Stimulated activated naive B cell treated with anti-CD40 and anti-IgM and Interleukin-4, amounts not matched to agents 10 μg/mL and 1 μg/mL and 100 μg/mL, for 72 hours (primary cell): ENCODE results near the gene SKAP1.

Source experiments
- ATAC-seq, 2 donors: fragments of 150-1000 bp; cut with Tn5 transposase; replicated peaks; 2 replicates each; pipeline ENCODE4 v1.10.0; 2021; ENCODE audit warnings: moderate library complexity in 1 of 2
- DNase-seq: peaks from one replicate; pipeline ENCODE4 v3.0.0; 2021
- H3K27ac Mint-ChIP-seq: one replicate; pipeline ENCODE4 v1.8.0; 2022; ENCODE audit warnings: mild to moderate bottlenecking, mixed read lengths
- H3K27me3 Mint-ChIP-seq, 2 donors: one replicate each; pipeline ENCODE4 v1.8.0; 2022; ENCODE audit warnings: mixed read lengths in 2 of 2
- H3K36me3 Mint-ChIP-seq, 2 donors: one replicate each; pipeline ENCODE4 v1.8.0; 2022; ENCODE audit warnings: mixed read lengths in 2 of 2, mild to moderate bottlenecking in 1 of 2
- H3K4me1 Mint-ChIP-seq, 2 donors: one replicate each; pipeline ENCODE4 v1.8.0; 2022; ENCODE audit warnings: mixed read lengths in 2 of 2, mild to moderate bottlenecking in 1 of 2
- H3K4me3 Mint-ChIP-seq, 2 donors: one replicate each; pipeline ENCODE4 v1.8.0; 2022; ENCODE audit warnings: mild to moderate bottlenecking in 2 of 2, mixed read lengths in 2 of 2, moderate library complexity in 1 of 2
- H3K9me3 Mint-ChIP-seq, 2 donors: one replicate each; pipeline ENCODE4 v1.8.0; 2022; ENCODE audit warnings: mixed read lengths in 2 of 2, mild to moderate bottlenecking in 1 of 2

SKAP1 gene

DNA sequence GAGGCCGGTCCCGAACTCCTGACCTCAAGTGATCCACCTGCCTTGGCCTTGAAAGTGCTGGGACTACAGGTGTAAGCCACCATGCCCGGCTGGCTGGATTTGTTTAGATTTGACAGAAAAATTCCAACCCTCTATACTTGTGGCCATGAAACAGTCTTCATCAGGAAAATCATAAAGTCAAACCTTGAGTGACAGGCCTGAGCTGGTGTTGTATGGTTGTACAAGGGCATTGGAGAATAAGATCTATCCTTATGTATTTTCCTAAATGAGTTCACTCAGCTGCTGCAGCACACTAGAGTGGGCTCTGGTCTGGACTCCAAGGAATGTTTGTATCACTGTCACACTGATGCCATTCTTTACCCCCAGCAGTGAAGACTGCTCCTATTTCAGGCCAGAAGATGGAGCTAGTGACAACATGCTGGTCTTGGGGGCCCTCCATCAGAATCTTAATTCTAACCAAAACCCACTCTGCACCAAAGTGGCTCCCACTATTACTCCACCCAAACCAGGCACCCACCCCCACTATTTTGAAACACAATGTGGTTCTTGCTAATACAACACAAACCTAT lies 295.0 kb downstream of the SKAP1 start:
- DNase-seq = no peak
- H3K4me1 Mint-ChIP-seq = peaks cover 6 to 10% of the 10 kb centered on the region in 2 donors
- no peak overlapping the region for H3K4me3 Mint-ChIP-seq
- H3K36me3 Mint-ChIP-seq = peaks cover 9 to 20% of the 10 kb centered on the region in 2 donors
- H3K27ac Mint-ChIP-seq = no peak overlapping the region
- H3K9me3 Mint-ChIP-seq = no peaks in the 10 kb centered on the region
- H3K27me3 Mint-ChIP-seq = no peaks in the 10 kb centered on the region
- no peak for ATAC-seq

DNA sequence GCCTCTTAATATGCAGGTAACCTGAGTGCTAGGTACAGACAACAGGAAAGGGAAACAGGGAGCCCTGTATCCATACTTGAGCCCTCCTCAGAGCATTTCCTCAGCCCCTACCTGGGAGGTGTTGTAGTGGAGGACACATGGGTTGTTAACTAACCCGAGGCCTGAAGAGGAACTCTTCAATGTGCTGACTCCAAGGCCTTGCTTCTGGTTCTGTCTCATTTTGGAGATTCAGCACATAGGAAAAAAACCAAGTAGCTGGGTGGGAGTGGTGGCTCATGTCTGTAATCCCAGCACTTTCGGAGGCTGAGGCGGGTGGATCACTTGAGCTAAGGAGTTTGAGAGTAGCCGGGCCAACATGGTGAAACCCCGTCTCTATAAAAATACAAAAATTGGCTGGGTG lies 297.6 kb downstream of the SKAP1 start:
- H3K27ac Mint-ChIP-seq = no peak overlapping the region
- no peak overlapping the region for H3K4me3 Mint-ChIP-seq
- no peak for ATAC-seq
- H3K27me3 Mint-ChIP-seq = no peaks in the 10 kb centered on the region
- H3K4me1 Mint-ChIP-seq = peaks cover 0 to 6% of the 10 kb centered on the region in 2 donors
- peaks cover 2 to 12% of the 10 kb centered on the region in 2 donors for H3K36me3 Mint-ChIP-seq
- H3K9me3 Mint-ChIP-seq = no peaks in the 10 kb centered on the region
- no peak for DNase-seq

DNA sequence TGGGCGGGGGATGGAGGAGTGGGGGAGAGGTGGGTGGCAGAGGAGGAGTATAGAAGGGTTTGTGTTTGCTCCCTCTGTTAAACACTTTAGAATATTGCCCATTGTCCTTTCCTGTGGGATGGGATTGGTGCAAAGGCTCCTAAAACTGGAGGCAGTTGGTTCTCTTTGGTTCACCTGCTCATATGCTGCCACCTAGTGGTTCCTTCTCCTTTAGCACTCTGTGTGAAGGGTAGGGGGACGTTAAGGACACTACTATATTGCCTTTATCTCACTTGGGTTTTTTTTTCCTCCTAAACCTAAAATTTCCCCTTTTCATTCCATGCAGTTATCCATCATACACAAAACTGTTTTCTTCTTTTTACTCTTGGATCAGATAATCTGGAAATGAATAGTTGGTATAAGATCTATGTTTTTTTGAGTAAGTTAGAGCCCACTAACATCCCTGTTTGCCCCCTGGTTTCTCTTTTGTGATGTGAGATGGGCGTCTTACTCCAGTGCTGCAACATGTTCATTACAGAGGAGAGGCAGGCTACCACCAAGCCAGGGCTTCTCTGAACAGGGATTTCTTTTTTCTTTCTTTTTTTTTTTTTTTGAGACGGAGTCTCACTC lies 298.7 kb downstream of the SKAP1 start:
- H3K27ac Mint-ChIP-seq = no peak overlapping the region
- H3K27me3 Mint-ChIP-seq = no peaks in the 10 kb centered on the region
- H3K4me1 Mint-ChIP-seq = peaks cover 0 to 8% of the 10 kb centered on the region in 2 donors
- H3K9me3 Mint-ChIP-seq = no peaks in the 10 kb centered on the region
- peaks cover 6 to 20% of the 10 kb centered on the region in 2 donors for H3K36me3 Mint-ChIP-seq
- H3K4me3 Mint-ChIP-seq = no peak overlapping the region
- DNase-seq (peak; percentile 41), ATAC-seq (peak; percentile 78 to 79)

DNA sequence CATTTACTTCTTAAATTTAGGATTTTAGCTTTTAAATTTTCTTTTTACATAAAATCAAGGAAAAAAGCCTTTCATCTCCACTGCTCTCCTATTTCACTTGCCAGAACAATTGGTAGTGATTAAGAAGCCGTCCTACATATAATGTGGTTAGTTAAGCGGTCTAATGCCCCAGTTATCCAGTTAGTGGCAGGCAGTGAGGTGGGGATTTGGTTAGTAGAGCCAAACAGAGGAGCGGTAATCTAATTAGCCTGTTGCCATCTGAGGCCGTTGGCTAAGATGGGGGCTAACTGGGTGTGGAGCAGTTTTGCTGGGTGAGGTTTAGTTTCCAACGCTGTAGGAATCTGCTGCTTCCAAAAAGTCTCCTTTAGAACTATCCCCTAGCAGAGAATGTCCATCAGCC lies 300.0 kb downstream of the SKAP1 start:
- Mint-ChIP-seq H3K4me1 (peaks cover 0 to 14% of the 10 kb centered on the region in 2 donors), H3K4me3 (no peak overlapping the region), H3K27me3 (no peaks in the 10 kb centered on the region), H3K9me3 (no peaks in the 10 kb centered on the region), H3K27ac (no peak overlapping the region), H3K36me3 (peaks cover 8 to 32% of the 10 kb centered on the region in 2 donors)
- ATAC-seq = no peak
- DNase-seq = no peak

DNA sequence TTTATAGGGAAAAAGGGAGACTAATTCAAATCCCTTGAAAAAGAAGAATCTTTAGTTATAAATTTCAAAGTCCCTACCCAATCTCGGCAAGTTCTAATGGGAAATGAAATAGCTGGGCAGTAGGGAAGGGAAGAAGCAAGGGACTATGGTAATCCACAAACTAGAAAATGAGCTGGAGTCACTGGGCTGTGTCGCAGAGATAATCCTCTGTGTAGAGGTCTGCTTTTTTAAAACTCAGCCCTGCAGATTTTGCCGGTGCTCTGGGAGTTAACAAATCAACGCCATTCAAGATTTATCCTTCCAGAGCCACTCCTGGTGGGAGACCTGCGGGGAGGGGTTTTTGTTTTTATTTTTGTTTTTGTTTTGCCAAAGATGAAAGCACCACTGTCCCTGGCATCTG lies 301.6 kb downstream of the SKAP1 start:
- Mint-ChIP-seq H3K9me3 (no peaks in the 10 kb centered on the region), H3K36me3 (peaks cover 11 to 41% of the 10 kb centered on the region in 2 donors), H3K27me3 (no peaks in the 10 kb centered on the region), H3K4me1 (peaks cover under 1 to 14% of the 10 kb centered on the region in 2 donors), H3K4me3 (no peak overlapping the region), H3K27ac (no peak overlapping the region)
- DNase-seq (no peak), ATAC-seq (no peak)

DNA sequence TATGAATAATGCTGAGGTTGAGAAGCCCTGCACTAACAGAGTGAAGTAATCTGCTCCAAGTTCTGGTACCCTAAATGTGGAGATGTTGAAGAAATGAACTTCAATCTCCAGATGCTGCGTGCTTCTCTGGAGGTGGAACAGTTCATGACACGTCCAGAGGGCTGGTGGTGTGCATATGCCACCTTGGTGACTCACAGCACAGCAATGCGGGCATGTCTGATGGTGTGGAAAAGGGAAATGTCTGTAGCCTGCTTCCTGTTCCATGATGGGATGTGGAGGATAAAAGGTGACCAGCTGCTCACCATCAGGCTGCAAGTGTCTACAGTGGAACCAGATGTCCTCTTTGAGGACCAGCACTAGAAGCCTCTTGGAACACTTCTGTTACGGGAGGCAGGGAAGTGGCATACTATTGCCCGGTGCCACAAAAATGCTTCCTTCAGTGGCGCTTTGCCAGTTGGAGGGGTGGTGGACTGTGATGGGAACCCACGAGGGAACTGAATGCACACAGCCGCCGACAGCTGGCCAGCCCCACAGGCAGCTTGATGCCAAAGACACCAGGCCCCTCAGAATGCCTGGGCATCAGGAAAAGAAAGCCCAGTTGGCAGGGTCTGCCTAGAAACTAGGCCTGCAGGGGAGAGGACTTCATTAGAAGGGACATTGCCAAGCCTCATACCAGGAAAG lies 302.5 kb downstream of the SKAP1 start:
- H3K27me3 Mint-ChIP-seq = no peaks in the 10 kb centered on the region
- H3K9me3 Mint-ChIP-seq = no peaks in the 10 kb centered on the region
- DNase-seq (no peak), ATAC-seq (peak; percentile 19 to 40)
- H3K4me1 Mint-ChIP-seq = peaks cover 8 to 14% of the 10 kb centered on the region in 2 donors
- peaks cover 16 to 47% of the 10 kb centered on the region in 2 donors for H3K36me3 Mint-ChIP-seq
- no peak overlapping the region for H3K4me3 Mint-ChIP-seq
- H3K27ac Mint-ChIP-seq = peak overlapping the region; percentile 83

DNA sequence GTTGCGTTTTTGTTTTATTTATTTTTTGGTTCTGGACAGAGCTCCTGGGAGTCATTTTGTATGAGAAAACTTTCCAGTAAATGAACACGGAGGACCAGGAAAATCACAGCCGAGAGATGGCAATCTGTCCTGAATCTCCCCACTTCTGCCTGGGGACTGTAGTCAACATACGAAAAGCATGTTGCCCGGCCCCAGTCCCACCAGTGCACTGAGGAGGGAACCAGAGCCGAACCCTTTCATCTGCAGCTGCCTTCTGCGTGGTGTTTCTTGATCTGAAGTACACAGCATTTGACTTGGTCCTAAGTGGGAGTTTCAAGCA lies 303.5 kb downstream of the SKAP1 start:
- no peak for ATAC-seq
- peaks cover 15 to 16% of the 10 kb centered on the region in 2 donors for H3K4me1 Mint-ChIP-seq
- no peaks in the 10 kb centered on the region for H3K9me3 Mint-ChIP-seq
- no peak for DNase-seq
- peak overlapping the region; percentile 62 for H3K27ac Mint-ChIP-seq
- no peaks in the 10 kb centered on the region for H3K27me3 Mint-ChIP-seq
- peaks cover 18 to 51% of the 10 kb centered on the region in 2 donors for H3K36me3 Mint-ChIP-seq
- no peak overlapping the region for H3K4me3 Mint-ChIP-seq

DNA sequence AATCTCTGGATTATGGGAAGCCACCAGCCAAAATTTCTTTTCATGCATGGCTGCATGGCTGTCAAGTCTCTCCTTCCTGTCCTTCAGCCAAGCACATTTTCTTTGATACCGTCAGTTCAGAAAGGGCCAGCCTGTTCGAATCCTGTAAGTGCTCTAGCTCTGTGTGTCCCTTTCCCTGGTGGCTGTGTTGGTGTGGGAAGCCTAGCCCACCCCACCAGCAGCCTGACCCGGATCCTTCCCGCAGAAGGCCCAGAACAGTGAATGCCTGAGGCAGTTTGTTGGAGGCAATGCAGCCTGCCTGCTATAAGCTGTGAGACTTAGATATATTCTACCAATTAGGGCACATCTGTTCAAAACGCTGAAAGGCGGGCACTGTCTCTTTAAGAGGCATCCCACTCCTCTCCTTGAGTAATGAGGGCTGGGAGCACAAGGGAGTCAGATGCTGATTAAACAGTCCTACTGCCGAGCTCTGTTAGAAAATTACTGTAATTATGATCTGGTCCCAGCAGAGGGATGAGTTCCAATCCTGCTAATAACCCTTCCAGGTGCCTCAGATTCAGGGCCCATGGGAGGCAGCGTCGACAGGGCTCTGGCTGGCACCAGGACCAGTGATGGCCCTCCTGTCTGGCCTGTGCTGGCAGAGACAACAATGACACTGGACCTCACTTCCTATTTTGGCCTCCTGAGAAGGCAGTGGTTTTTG lies 304.0 kb downstream of the SKAP1 start:
- no peak overlapping the region for H3K4me3 Mint-ChIP-seq

DNA sequence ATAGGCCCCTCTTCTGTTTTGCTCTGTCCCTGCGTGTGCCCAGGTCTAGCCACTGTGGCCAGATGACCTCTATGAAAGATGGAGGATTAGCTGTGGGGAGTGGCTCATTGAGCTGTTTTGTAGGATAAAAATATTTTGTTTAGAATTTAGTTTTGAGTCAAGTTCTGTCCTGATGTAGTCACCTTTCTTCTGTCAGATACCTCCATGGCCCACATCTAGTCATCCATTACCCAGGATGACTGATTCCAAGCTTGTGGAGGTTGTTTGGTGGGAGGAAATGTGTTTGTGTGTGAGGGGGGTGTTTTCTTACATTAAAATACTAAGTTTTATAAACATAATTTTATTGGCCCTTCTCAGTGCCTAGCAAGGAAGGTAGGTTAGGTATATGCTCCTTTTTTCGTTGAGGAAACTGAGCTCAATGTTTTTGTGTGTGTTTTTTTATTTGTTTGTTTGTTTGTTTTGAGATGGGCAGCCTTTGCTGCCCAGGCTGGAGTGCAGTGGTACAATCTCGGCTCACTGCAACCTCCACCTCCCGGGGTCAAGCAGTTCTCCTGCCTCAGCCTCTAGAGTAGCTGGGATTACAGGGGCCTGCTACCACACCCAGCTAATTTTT lies 306.1 kb downstream of the SKAP1 start:
- Mint-ChIP-seq H3K36me3 (peaks cover 32 to 57% of the 10 kb centered on the region in 2 donors), H3K4me1 (peaks cover 12 to 27% of the 10 kb centered on the region in 2 donors), H3K27me3 (no peaks in the 10 kb centered on the region), H3K27ac (no peak overlapping the region), H3K9me3 (no peaks in the 10 kb centered on the region), H3K4me3 (no peak overlapping the region)
- no peak for DNase-seq
- ATAC-seq = no peak

More for the DNA sequence above, 304.0 kb downstream of the SKAP1 start:
- H3K36me3 Mint-ChIP-seq = peaks cover 24 to 51% of the 10 kb centered on the region in 2 donors
- ATAC-seq (no peak), DNase-seq (no peak)
- peaks cover 13 to 21% of the 10 kb centered on the region in 2 donors for H3K4me1 Mint-ChIP-seq
- H3K27ac Mint-ChIP-seq = peak overlapping the region; percentile 62
- H3K27me3 Mint-ChIP-seq = no peaks in the 10 kb centered on the region
- no peaks in the 10 kb centered on the region for H3K9me3 Mint-ChIP-seq

DNA sequence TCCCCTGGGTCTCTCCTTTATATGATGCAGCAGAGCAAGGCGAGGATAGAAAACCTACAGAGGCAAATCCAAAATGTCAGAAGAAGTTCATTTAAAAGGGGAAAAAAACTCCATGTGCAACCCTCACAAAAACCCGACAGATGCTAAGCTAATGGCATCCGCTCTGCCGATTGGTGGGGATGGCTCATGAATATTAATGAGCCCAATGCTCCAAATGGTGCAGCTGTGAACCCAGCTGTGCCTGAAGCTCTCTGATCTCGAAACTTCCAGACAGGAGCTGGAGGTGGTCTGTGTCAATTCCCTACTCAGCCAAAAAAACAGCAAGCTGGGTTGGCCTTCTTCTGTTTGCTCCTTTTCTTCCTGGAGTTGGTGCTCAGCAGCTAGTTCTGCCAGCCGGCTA lies 306.9 kb downstream of the SKAP1 start:
- Mint-ChIP-seq H3K36me3 (peaks cover 37 to 62% of the 10 kb centered on the region in 2 donors), H3K4me1 (peaks cover 15 to 27% of the 10 kb centered on the region in 2 donors), H3K4me3 (no peak overlapping the region), H3K9me3 (no peaks in the 10 kb centered on the region), H3K27ac (no peak overlapping the region), H3K27me3 (no peaks in the 10 kb centered on the region)
- DNase-seq (no peak), ATAC-seq (no peak)

DNA sequence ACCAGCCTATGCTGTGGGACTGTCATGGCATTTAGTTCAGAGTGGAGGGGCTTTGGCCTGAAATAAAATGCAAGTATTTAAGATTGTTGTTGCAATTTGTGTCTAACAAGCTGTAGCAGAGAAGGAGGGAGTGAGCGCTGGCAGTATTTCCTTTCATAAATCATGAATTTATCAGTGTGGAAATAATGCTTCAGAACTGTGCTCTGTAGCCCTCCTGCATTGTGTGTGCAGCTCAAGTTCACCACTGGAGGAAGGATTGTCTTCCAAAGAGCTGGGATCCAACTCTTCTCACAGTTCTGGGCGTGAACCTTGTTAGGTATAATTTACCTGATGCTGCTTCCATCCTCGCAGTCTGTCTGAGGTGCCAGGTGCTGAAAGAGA lies 307.4 kb downstream of the SKAP1 start:
- H3K27me3 Mint-ChIP-seq = no peaks in the 10 kb centered on the region
- H3K9me3 Mint-ChIP-seq = no peaks in the 10 kb centered on the region
- H3K27ac Mint-ChIP-seq = peak overlapping the region; percentile 71
- peaks cover 37 to 64% of the 10 kb centered on the region in 2 donors for H3K36me3 Mint-ChIP-seq
- peaks cover 15 to 27% of the 10 kb centered on the region in 2 donors for H3K4me1 Mint-ChIP-seq
- ATAC-seq (no peak), DNase-seq (no peak)
- no peak overlapping the region for H3K4me3 Mint-ChIP-seq

DNA sequence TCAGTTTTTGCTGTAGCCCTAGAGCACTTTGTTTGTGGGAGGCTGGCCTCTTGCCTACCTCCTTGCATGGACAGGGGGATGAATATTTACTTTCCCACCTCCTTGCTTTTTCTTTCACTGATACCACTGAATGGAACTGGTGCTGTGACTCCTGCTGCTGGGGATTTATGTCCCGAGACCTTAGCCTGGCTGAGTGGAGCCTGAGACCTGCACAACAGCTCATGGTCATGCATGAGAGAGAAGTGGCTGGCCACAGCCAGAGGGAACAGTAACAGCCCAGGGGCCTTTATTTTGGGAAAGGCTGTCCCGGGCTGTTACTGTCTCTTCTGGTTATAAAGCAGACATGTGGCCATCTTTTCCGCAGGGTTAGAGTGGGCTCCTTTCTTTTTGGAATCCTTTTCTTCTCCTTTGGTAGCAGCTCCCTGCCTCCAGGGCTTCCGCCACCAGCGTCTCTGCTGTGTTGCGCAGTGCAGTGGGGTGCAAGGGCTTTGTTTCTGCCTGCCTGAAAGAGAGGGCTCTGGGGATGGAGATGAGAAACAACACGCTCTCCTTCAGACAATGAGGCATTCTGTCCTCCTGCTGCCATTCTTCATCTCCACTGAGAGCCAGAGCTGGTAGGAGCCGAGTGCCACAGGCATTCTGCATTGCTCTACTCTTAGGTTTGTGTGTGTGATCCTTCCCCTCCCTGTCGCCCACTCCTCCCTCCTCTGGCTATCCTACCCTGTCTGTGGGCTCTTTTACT lies 307.9 kb downstream of the SKAP1 start:
- Mint-ChIP-seq H3K27ac (peak overlapping the region; percentile 71), H3K4me3 (no peak overlapping the region), H3K4me1 (peaks cover 12 to 27% of the 10 kb centered on the region in 2 donors), H3K27me3 (no peaks in the 10 kb centered on the region), H3K36me3 (peaks cover 39 to 63% of the 10 kb centered on the region in 2 donors), H3K9me3 (no peaks in the 10 kb centered on the region)
- DNase-seq (no peak), ATAC-seq (no peak)

DNA sequence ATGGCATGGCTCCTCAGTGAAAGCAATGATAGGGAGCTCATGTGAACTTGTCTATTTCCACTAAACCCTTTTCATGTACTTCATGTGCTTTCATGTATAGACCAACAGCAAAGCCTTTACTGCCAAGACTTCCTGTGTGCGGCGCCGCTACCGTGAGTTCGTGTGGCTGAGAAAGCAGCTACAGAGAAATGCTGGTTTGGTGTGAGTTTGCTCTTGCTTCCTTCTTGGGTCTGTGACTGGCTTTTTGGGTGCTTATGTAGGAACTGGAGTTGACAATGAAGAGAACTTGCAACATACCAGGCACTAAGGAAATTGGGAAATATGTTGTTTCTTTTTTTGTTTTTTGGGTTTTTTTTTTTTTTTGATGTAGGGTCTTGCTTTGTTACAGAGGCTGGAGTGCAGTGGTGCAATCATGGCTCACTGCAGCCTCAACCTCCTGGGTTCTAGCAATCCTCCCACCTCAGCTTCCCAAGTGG lies 316.8 kb downstream of the SKAP1 start:
- H3K9me3 Mint-ChIP-seq = peaks cover 0 to 3% of the 10 kb centered on the region in 2 donors
- H3K27ac Mint-ChIP-seq = peak overlapping the region; percentile 95
- DNase-seq = no peak
- H3K27me3 Mint-ChIP-seq = no peaks in the 10 kb centered on the region
- peaks cover 24 to 56% of the 10 kb centered on the region in 2 donors for H3K4me1 Mint-ChIP-seq
- H3K36me3 Mint-ChIP-seq = peaks cover 47 to 51% of the 10 kb centered on the region in 2 donors
- peak overlapping the region; percentile 73 to 91 for H3K4me3 Mint-ChIP-seq
- peak; percentile 18 to 21 for ATAC-seq

DNA sequence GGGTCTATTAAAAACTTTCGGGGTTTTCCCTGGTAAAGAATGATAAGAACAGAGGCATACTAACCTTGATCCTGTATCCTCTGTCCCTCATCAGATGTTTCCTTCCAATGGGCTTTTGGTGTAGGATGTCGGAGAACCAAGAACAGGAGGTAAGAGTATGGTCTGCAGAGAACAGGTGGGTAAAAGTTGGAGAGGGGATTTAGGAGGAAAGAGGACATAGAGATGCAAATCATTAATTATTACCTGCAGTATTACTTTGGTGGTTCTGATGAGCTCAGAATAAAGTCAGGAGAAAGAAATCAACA lies 318.1 kb downstream of the SKAP1 start:
- DNase-seq (no peak), ATAC-seq (no peak)
- Mint-ChIP-seq H3K36me3 (peaks cover 49 to 52% of the 10 kb centered on the region in 2 donors), H3K4me1 (peaks cover 27 to 58% of the 10 kb centered on the region in 2 donors), H3K27me3 (no peaks in the 10 kb centered on the region), H3K9me3 (peaks cover 0 to 3% of the 10 kb centered on the region in 2 donors), H3K27ac (peak overlapping the region; percentile 95), H3K4me3 (peak overlapping the region; percentile 73 to 91)
